ENCODE data around the gene SPART.

SPART gene, protein sequence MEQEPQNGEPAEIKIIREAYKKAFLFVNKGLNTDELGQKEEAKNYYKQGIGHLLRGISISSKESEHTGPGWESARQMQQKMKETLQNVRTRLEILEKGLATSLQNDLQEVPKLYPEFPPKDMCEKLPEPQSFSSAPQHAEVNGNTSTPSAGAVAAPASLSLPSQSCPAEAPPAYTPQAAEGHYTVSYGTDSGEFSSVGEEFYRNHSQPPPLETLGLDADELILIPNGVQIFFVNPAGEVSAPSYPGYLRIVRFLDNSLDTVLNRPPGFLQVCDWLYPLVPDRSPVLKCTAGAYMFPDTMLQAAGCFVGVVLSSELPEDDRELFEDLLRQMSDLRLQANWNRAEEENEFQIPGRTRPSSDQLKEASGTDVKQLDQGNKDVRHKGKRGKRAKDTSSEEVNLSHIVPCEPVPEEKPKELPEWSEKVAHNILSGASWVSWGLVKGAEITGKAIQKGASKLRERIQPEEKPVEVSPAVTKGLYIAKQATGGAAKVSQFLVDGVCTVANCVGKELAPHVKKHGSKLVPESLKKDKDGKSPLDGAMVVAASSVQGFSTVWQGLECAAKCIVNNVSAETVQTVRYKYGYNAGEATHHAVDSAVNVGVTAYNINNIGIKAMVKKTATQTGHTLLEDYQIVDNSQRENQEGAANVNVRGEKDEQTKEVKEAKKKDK

DNA sequence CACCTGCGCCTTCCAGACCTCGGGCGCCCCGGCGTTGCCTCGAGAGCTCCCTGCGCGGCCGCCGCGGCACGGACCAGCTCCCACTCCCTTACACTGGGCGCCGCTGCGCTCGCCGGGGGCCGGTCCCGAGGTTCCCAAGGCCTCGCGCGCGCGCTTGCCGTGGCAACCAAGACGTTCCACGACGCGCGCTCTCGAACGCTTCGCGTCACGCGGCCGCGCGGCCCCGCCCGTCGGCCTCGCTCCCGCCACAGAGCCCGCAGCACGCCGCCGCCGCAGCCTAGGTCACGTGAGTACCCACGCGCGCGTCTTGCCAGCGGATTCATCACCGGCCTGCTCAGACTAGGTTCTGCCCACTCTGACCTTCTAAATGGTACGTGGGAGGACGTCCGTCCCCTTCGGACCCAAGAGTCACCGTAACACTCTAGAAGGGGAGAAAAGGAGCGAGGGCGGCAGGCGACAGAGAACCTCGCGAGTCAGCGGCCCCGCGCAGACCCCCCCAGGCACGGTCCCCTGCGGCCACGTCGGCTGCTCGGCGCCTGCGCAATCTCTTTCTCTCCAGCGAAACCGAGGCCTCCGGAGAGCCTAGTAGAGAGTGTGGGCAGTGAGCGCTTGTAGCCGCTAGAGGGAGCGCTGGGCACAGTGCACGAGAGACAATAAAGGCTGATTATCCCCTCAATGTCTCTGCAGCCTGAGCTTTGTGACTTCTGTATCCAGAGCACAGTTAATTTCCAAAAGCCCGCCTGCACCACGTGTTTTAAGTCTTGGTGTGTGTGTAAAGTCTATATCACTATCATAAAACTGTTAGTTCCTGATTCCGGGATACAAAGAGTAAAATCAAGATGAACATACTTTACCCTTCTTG is at the start of gene SPART:
TSS of gene SPART (minus strand) at position 173 of the 862 bp plus-strand sequence. CDS start 10,564 bp downstream, outside the sequence.
- peak; percentile 60 to 76 (median 72) for DNase-seq

DNA sequence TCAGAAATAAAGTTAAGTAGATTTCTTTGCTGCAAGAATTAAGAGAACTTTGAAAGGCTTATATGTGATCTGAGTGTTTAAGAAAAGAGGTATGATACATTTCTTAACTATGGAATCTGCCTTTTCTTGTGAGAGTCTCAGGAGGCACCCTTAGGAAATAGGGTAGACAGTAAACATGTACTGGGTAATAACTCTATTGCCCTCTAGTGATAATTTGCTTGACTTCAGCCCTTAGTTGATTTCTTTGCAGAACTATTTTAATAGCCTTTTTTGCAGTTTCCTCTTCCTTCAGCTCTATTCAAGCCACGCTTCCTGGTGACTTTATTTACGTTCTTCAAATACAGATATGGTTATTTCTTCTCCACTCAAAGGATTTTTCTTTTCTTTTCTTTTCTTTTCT is 49.1 kb upstream of the SPART start:
- DNase-seq = no peak

DNA sequence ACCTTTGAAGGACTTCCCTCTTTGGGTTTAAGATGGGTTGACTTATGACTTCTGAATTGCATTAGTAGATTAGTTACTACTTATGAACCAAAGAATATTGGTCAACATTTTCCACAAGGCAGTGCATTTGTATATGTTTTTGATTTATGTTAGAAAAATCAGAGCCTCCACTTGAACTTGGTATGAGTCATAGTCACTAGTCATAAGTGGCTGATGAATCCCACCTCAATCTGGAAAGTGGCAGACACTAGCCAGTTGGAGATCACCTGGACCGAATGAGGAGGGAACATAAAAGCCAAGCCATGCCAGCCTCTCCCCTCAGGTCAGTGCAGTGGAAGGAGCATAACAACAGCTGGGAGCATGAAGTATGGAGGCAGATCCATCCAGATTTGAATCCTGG is 39.3 kb upstream of the SPART start:
- no peak for DNase-seq

GRCh38 chr13:36382030-36382429 is 35.8 kb upstream of the SPART start:
- DNase-seq = no peak

DNA sequence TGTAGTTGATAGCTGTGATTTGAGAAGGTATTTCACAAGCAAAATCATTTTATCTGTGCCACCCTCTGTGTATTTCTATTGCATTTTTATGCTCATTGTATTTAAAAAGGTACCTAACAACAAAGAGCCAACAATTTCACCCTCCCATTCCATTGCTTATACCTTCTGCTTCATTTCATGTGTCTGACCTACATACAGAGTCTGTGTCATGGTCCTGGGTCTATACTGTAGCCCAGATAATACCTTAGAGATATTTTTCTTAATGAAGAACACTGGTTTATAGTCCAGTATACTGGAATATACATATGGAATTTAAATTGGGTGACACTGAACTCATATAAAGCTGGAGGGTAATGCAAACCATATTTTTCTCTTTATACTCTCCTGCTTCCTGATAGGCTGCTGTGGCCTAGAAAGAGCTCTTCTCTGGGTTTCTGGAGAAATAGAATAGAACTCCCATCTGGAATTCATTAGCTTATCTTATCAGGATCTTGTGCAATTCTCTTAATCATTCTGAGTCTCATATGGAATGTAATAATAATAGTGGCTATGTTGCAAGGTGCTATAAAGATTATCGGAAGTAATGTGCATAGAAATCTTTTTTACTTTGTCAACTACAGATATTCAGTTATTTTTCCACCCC is 31.8 kb upstream of the SPART start:
- DNase-seq = no peak

- no peak for DNase-seq
These were observed 27.9 kb upstream of the SPART start for GRCh38 chr13:36374063-36374462.

- DNase-seq = no peak
These were observed 25.0 kb upstream of the SPART start for GRCh38 chr13:36371185-36371584.

DNA sequence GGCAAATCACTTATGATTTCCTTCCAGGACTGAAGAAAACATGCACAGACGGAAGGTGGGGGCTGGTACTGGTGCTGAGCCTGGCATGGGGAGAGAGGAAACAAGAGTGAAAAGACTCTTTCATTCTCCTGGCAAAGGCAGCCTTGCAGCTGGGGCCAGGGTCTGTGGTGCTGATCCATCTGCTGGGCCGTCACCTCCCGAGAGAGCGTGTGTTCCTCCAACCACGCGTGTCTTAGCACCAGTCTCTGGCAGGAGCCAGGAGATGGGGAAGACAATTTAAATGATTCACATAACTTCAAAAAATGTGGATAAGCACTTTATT is 23.9 kb upstream of the SPART start:
- DNase-seq = no peak

DNA sequence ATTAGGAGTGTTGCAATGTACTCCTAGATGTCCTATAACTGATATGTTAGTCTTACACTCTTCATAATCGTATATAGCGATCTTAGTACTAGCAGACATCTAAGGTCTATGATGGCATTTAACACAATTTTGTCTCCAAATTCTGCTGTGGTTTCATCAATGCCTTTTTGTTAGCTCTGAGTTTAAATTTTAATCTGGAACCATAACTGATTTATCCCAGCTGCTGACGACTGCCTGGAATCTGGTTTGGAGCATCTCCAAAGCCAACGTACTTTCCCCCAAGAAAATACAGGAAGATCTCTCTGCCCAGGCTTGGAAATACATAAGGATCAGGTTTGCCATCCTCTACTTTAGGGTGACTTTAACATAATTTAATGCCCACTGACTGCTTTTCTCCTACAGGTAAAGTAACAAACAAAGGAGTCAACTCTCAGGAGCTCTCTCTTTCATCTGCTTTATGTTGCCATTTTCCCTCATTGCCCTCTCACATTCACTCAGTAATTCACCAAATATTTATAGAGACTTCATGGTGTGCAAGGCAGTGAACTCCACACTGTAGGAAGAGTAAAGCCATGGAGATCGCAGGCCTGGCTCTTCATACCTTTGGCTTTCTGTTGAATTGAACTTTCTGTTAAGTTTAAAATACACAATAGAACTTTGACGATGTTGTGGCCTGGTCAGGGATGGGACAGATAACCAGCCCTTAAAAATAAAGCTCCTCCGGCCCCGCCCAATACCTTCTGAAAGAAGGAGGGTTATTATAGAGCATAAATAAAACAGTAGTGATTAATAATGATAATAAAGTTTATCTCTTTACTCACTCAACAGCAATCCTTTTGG is 23.3 kb upstream of the SPART start:
- DNase-seq = no peak

- DNase-seq = no peak
These were observed 19.8 kb upstream of the SPART start for GRCh38 chr13:36366031-36366430.

- no peak for DNase-seq
These were observed 17.2 kb upstream of the SPART start for GRCh38 chr13:36363366-36363863.

DNA sequence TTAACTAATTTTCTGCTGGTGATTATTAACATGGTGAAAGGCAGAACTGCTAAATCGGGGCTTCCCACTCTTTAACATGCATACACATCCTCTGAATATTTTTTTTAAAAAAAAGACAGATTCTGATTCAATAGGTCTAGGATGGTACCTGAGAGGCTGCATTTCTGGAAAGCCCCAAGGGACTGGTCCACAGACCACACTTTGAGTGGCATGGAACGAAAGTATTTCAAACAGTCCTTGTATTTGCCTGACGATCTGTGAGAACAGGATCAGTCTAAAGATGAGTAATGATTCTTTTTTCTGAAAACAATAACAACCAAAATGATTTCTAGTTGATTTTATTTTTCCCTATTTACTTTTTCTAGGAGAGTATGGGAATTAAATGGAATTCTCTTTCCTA is 16.7 kb upstream of the SPART start:
- DNase-seq = no peak

DNA sequence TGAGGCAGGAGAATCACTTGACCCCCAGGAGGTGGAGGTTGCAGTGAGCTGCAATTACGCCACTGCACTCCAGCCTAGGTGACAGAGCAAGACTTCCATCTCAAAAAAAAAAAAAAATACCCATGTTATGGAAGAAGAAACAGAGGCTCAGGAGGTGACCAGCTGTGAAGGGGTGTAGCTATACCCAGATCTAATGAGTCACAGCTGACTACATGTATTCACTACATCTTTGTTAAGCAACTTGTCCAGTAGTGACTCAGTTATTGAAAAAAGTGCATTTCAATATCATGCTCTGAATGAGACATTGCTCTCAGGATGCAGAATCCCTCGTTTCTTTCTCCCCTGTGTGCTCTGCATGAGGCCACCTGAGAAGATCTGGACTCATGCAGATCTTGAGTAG is 16.1 kb upstream of the SPART start:
- DNase-seq = no peak

DNA sequence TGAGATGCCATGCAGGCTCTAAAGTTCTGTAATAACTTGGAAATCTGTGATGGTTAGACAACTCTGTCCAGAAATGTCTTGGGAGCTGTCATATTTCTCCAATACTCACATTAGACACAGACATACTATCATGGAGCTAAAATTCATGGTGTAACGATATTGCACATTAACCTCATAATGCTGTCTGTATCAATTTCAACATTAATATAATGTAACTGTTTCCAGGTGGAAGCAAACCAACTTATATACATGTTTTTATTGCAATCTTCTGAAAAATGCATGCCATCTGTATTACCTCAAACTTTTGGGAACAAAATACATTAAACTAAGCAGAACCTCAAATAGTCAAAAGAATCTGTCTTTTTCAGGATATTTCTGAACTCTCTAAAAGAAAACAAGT is 14.7 kb upstream of the SPART start:
- no peak for DNase-seq

- DNase-seq = no peak
These were observed 13.2 kb upstream of the SPART start for GRCh38 chr13:36359301-36359950.

- no peak for DNase-seq
These were observed 12.1 kb upstream of the SPART start for GRCh38 chr13:36358175-36358718.

DNA sequence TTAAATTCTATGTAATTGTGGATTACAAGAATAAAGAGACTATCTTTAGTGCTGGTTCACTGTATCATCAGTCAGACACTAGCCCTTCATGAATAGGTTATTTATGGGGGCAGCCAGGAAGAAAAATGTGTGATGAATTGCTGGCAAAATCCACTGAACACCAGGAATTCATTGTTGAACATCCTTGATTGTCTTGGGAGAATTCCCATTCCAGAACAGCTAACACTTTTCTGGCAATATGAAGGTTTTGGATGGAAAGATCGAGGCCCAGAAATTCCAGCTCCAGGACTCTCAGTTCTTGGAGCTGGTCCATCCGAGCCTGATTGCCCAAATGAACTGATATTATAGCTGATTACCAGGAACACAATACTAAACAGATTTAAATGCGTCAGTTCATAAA is 11.5 kb upstream of the SPART start:
- no peak for DNase-seq

DNA sequence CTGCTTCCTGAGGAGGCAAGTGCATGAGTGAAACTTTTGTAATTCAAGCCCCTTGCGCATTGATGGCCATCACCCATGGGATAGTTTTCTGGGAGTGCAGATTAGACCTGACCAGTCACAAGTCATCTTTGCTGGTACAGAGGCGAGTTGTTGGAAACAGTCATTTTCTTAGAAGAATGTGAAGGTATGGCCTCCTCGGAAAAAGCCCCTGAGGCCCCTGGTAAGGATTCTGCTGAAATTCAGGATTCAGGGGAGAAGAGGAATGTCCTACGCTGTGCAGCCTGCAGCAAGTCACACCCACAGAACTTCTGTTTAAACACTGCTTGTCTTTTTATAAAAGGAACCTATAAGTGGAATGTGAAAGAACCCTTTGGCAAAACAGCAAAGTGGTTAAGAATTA is 11.0 kb upstream of the SPART start:
- DNase-seq = no peak

GRCh38 chr13:36356058-36356457 is 9.9 kb upstream of the SPART start:
- no peak for DNase-seq

DNA sequence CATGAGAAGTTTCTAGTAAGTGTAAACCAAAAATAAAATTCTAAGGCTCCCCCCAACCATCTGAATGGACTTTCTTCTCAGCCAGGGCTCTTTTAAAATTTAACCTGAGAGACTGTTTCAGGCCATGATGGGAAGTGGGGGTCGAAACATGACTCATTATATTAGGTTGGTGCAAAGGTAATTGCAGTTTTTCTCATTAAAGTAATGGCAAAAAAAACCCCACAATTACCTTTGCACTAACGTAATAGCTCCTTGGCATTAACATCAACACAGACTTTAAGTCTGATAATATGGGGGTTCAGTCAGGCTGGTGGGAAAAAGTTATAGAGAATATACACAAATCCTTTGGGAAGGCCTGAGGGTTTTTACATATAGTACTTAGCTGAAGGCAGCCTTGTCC is 9.4 kb upstream of the SPART start:
- DNase-seq = no peak
